ENCODE data around the gene INPP5E.

INPP5E gene

DNA sequence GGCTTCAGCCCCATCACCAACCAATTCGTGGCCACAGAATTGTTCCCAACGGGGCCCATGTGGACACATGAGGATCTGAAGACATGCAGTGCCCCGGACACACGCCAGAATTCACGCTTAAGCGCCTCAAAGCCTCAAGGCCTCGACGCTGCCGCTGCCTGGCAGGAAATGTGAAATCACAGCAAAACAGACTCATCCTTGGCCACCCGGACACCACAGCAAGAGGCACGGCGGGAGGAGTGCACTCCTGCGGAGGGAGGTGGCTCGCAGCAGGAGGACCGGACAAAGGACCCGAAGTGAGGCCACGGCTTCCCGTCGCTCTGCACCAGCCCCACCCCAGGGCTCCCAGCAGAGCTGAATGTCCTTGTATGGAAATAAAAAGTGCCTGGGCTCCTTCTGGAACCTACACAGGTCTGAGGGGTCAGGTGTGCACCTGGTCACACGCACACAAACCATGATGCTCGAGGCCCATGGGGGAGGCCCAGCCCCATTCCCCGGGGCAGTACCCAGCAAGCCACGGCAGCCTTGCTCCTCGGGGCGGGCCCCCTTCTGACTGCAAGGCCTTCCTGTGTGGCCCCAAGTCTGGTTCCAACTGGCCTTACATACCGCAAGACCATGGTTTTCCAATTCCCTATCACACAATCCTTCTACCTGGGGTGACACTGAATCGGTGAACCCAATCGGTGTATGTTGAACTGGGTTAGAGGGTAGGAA, 33.2 kb upstream of the INPP5E start:
- DNase-seq: no peak

DNA sequence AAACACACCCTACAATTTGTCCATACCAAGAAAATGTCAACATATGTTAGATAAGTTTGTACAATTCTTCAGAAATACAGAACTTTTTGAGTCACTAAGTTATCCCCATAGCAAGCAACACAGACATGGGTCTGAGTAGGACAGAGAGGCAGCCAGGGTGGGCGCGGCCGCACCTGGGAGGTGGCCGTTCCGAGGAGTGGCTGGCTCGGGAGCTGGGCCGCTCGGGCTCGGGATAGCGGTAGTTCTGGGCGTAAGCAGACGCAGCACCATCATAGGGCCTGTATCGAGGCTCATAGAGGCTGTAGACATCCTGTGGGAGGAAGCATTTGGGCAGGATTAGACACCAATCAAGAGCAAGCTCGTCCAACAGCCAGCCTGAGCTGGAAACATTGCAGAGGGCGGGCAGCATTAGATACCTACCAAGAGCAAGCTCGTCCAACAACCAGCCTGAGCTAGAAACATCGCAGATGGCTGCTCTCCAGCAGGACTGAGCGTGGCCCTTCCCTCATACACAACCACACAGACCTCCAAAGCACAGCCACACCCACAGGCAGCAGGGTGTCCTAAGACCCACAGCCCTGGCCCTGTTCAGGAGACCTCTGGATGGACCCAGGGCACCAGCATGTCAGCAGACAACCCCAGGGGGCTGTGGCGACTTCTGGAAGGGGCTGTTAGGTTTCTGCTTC, 32.3 kb upstream of the INPP5E start:
- DNase-seq: no peak

DNA sequence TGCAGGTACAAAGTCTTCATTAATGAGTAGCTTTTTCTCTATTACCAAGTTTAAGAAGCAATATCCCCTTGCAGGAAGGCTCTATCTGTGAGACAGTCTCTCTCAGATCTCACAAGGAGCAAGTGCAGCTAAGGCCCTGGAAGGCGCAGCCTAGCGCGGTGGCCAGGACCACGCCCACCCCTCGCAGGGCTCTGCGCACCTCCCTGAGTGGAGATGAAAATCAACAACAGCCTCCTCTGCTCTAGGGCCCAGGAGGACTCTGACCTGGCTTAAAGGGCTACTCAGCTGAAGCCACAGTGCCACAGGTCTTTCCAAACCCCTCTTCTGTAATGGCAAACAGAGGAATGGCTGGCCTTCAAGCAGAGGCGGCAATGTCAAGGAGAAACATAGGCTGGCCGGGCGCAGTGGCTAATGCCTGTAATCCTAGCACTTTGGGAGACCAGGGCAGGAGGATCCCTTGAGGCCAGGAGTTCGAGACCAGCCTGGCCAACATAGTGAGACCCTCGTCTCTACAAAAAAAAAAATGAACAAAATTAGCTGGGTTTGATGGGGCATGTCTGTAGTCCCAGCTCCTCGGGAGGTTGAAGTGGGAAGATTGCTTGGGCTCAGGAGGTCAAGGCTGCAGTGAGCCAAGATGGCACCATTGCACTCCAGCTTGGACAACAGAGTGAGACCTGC, 31.3 kb upstream of the INPP5E start:
- no peak for DNase-seq

DNA sequence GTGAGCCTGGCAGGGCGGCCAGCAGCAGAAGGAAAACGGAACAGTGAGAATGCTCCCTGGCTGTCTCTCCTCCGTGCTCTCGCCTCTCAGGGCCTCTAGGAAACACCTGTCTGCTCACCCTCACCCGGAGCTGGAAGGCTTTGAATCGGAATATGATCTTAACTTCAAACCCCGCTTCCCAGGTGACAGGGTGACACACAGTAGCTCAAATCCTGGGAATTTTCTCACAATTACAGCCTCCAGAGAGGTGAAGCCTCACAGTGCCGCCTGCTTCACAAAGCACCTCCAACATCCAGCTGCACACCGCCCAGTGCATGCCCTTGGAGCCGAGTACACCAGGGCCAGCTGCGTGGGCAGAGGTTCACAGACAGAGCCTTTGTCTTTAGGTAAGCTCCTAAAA, 30.7 kb upstream of the INPP5E start:
- DNase-seq: no peak

DNA sequence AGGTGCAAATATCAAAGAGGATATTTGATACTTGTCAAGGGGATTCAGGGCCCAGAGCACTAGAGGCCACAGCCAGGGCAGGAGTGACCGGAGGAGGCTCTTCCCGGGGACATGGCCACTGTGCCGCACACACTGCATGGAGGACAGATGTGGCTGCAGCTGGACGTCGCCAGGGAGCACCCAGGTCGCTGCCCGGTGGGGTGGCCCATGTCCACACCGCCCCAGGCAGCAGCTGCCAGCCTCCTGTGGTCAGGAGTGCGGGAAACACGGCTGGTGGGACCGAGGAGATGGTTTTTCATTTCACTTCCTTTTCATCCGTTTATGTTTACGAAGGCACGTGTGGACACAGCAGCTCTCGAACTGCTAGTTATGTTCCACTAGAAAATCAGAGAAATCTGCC, 28.1 kb upstream of the INPP5E start:
- no peak for DNase-seq

DNA sequence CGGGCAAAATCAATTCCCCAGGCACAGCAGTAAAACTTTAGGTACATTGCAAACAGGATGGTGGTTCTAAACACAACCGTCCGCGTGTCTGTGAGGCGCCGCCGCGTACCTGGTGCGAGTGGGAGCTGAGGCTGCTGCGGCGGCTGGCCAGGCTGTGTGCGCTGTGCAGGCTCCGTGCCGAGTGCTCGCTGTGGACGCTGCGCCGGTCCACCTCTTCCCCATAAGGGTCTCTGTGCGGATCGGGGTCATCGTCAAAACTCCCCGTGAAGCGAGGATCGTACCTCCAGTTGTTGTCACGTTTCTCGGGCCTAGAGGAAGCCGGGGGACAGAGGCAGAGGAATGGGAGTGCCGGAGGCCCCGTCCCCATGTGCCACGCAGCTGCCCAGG, 26.5 kb upstream of the INPP5E start:
- no peak for DNase-seq

DNA sequence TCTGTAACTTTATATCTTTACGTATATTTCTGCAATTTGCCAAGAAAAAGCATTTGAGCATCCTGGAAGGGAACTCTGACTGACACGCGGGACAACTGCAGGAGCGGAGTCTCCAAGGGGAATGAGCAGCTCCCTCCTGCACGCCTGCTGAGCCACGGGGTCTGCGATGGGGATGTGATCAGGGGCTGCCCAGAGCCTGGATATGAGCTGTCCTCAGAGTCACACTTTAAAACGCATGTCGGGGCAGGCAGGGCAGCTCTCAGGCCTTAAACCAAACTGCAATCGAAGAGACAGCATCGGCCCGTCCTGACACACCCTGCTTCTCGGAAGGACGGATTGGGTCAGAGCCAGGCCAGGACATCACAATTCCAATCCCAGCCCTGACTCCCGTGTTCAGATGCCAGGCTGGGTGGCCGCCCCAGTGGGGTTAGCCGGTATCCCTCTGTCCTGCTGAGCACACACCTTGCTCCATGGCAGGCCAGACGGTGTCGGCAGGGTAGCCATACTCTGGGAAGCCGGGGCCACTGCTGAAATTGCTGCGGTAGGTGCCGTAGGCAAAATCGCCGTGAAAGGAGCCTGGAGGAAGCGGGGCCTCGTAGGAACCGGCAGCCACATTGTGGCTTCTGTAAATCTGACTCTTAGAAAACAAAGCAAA, 26.0 kb upstream of the INPP5E start:
- DNase-seq: no peak

DNA sequence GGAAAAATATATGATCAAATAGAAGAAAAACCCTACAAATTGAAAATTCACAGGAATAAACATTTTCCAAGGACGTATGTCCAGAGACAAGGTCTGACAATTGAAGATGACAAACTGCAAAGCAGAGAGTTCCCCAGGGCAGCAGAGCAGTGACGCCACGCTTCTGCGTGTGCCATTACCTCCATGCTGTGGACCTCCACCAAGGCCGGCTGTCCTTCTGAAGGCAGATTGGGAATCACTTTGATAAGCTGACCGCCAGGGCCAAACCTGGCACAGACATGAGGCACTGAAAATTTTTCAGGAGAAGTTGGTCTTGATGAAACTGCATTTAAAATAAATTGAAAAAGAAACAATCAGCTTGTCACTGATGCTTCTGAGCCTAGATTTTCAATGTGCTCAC, 24.6 kb upstream of the INPP5E start:
- DNase-seq: no peak

DNA sequence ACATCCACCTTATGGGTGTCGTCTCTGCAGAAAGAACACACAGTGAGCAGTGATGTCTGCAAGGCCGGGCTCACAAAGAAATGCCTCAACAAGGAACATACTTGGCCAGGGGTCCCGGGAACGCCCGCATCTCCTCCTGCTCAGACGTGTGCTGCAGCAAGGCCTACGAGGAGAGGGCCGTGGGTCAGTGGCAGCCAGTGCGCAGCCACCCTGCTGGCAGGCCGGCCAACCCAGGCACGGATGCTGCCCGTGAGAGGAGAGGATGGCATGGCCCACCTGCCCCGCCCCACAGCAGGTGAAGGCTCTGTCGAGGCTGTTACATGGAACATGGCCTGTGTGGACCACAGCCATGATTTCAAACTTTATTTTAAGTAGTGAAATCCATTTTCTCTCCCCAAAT, 23.9 kb upstream of the INPP5E start:
- no peak for DNase-seq

DNA sequence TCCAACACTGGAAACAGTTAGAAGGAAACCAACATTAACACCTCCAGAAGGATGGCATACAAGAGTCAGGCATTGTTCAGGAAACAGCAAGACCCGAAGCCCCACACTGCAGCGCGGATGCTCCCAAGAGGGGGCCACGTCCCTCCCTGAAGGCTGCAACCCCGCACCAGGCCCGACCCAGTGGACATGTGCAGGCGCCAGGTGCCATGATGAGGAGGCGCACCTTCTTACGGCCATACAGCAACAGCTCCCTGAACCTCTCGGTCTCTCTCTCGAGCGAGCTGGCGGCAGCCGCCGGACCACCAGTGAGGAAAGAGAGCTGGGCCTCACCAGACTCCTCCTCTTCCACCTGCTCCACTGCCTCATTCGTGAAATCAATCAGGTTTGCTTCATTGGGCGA, 23.0 kb upstream of the INPP5E start:
- no peak for DNase-seq

DNA sequence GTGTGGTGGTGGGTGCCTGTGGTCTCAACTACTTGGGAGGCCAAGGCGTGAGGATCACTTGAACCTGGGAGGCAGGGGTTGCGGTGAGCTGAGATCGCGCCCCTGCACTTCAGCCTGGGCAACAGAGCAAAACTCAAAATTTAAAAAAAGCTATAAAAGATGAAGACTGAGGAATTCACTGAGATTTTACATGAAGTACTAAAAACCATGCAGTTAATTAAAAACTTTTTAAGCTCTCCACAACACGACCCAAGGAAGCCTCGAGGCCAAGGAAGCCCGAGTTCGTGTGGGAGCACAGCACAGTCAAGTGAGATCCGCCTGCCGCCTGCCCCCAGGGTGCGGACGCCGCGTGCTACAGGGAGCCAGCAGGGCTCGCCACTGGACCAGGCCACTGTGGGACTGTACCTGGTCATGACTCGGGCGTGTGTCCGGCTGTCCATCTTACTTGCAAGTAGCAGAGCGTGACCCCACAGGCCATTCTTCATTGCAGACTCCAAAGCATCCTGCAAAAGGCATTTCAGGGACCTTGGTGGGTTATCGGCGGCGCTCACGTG, 21.2 kb upstream of the INPP5E start:
- no peak for DNase-seq

DNA sequence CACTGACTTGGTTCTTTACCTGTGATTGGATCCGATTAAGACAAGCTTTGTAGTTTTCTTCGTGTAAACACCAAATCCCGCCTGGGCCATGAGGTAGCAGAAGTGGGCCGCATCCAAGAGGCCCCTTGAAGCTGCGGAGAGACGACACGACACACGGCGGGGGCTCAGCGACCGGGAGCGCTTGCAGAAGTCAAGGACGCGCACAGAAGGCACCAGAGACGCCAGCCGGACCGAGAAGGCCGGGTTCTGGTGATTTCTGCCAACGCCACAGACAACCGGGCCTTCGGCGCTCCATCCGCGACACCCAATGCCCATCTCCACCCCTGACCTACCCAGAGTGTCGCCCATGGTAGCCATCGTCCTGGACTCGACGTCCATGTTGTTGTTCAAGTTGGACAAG, 19.8 kb upstream of the INPP5E start:
- no peak for DNase-seq

DNA sequence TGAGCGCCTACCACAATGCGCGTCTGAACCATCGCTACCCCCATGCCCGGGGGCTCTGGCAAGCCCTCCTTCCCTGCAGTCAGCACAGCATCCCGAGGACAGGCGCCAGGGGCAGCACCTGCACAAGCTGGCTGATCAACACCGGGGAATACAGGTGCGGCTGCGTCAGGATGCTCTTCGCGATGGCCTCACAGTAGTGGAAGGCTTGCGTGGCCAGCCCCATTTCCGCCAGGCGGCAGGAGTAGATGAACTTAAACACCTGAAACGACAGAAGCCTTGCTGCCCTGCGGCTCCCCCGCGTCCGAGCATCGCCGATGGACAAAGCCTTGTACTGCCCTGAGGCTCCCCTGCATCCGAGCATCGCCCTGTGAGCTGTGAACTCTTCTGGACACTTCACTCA, 17.7 kb upstream of the INPP5E start:
- DNase-seq: no peak

DNA sequence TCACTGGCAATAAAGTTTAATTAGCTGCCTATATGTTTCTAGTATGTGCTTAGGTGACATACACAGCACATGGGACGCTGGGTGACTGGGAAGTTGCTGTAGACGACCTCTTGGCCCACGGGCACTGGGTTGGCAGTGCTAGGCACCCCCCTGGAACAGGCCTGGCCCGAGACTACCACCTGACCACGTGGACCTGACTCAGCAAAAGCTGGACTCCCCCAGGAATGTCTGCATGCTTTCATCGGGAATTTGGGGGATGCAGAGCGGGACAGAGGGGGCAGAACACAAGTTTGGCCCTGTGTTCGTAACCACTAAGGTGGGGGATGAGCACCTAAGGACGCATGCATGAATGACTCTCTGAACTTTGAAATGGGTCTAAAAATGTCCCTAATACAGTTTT, 16.6 kb upstream of the INPP5E start:
- DNase-seq: no peak

DNA sequence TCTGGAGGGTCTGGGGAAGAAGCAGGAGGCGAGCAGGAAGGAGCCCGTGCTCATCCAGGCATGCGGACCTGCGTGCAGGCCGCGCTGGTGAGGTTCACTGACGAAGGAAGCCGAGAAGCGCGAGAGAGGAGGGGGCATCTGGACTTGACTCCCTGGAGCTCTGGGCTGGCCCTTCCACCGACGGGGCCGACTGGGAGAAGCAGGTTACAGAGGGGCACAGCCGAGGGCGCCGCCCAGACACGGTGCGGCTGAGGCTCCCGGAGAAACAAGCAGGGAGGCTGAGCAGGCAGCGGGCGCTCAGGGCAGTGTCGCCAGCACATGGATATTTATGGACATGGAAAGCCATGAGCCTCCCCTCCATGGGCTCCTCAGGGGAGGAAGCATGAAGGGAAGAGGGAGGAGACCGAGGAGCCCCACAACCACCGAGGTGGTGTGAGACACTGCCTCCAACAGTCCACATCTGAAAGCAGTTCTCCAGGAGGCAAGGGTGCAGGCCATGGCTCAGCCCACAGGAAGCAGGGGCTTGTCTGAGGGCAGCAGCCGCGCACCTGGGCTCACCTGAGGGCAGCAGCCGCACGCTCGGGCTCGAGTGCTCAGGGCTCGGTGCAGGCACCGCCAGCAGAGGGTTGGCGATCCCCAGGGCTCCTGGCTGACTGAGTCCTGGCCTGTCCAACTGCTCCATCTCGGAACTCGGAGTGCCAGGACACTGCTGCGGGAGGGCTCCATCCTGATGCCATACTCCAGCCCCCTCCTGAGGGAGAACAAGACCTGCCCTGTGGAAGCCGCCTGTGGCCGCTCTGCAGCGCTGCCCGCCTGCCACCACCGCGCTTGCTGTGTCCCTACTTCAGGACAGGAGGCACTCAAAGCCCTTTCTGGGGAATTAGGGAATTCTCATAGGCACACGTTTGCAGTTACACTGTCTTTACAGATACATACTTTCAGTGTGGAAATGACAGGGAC, 15.7 kb upstream of the INPP5E start:
- DNase-seq: no peak

DNA sequence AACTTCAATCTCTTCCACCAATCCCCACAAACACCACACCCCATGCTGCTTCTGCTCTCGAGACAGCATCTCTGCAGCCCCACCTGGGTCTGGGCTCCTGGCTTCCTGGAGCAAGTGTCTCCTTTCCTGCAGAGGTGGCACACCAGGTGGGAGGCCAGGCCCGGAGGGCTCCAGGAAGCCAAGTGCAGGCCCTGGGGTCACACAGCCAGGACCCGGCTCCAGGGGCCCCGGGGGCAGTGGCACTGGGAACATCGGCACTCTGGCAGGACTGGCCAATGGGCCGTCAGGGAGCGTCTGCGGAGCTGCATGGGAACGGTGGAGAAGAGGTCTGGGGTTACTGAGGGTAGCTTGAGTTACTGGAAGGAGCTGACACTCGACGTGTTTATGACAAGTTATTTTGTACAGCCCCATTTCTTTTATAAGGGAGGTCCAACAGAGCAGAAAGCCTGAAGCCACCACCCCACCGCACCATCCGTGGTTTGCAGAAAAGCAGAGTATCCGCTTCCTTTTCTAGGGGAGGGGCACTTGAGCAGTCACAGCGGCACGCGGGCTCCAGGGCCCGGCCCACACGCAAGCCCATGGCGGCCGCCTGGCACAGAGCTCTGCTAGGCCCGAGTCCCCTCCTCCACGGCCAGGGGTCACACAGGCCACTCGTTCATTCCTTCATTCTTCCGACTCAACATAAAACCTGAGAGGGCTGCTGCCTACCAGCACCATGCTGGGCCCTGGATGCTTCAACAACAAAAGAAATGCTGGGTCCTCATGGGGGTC, 14.6 kb upstream of the INPP5E start:
- DNase-seq: no peak

DNA sequence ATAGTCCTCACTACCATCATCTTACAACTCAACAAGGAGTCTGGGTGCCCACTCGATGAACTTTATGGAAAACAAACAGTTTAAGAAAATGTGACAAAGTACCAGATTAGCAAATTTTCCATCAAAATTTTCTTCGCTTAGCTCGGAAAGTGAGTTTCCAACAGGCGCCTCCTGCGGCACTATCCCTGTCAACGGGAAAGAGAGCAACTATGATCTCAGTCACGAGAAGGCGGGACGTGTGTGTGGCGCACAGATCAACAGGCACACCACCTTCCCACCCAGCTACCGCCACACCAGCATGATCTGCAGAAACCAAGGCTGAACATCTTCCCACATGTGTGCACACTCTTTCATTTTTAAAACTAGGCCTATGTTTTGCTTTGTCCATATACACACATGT, 13.7 kb upstream of the INPP5E start:
- DNase-seq: no peak

DNA sequence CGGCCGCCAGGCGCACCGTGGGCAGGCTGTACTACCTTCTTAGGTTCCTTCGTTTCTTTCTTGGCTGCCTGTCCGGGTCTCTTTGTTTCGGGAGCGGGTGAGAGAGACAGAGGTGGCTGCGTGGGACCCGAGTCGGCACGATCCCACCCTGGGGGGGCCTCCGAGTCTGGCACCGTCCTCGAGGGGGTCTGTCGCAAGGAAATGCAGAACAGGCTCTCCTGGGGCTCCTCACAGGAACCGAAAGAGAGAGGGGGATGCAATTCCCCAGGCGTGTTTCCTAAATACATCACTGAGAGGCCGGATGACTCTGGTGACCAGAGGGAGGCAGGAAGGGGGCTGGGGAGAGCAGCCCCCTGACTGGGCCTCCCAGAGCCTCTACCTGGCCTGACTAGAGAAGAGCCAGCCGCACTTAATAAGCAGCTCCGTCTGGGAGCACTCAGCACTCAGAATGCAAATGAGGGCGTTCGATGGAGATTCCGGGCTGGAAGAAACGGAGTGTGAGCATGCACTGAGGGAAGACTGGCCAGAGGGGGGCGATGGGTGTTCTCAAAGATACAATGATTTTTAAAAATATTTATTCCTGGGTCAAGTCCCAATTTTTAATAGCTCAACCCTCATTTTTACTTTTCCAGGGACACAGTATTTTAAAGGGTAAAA, 11.7 kb upstream of the INPP5E start:
- DNase-seq: no peak

DNA sequence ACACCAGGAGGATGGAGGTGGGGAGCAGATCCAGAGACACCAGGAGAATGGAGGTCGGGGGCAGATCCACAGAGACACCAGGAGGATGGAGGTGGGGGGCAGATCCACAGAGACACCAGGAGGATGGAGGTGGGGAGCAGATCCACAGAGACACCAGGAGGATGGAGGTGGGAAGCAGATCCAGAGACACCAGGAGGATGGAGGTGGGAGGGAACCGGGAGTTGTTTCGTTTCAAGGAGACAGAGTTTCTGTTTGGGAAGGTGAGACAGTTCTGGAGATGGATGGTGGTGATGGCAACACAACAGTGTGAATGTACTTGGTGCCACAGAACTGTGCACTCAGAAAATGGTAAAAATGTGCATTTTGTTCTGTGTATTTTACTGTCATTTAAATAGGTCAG, 9.0 kb upstream of the INPP5E start:
- no peak for DNase-seq

DNA sequence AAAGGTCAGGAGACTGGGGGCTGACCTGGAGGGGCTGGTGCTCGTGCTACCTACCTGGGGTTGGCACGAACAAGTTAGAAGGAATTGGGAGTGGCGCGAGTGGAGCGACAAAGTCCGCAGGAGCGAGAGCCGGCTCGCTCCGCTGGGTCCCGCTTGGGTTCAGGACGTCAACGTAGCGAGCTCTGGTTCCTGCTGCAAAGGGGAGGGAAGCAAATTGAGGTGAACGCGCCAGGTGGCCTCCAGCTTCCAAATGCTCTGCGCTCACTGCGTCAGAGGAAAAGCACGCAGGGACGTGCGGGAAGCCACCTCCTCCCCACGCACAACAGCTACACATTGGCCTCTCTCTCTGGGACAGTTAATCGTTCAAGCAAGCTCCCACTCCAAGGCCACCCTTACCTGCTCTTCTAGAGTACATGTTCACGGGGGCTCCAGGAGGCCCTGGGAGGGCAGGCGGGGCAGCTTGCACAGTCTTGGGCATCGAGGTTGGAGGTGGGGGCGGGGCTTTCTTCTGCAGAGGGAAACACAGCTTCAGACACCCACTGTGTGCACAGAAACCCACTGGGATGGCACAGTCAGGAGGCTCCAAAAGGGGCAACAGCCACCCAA, 7.6 kb upstream of the INPP5E start:
- no peak for DNase-seq

DNA sequence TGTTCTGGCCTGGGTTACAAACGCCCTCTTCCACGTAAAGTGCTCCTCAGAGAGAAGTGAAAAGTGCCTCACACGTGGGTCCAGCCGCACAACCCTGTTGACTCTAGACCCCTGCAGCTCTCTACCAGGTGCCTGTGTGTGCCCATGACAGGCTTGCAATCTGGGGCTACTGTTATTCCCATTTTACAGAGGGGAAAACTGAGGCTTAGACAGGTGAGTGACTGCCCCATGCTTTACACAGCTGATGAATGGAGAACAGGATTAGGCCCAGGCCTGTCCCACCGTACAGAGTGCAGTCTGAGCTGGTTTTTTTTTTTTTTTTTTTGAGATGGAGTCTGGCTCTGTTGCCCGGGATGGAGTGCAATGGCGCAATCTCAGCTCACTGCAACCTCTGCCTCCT, 6.2 kb upstream of the INPP5E start:
- DNase-seq: no peak

Data from retina (tissue), 1 donor.